NCI-H2196 (cell line): ENCODE data around the gene GUCY1B1.

Experiments used
- DNase-seq: peaks from one replicate; lab custom pipeline; 2025; ENCODE audit not compliant: unreplicated experiment; lab: John Stamatoyannopoulos, UW

GUCY1B1 gene

DNA sequence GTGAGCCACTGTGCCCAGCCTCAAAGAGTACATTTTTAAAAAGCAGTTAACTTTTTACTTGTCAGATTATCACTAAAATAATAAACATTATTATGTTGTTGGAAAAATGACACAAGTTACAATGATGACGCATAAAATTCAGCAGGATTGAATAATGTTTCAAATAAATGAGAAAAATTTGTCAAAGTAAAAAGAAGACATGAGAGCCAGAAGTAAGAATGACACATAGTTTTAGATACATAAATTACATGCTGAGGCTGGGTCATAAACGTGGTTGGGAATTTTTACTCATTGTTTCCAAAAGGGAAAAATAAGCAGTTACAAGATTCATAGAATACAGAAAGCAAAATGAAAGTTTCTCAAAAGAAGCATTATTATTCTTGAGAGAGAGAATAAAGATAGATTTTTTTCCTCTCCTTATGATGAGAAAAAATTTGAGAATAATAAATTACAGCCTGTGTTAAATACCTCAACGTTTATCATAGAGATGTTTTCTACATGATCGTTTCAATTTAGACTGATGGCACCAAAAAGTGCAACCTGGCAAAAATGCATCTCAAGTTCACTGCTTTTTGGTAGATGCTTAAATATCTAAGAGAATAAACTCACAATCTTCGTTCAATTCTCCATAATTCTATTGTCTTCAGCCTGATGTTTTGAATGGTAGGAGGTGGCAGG lies 40.4 kb downstream of the GUCY1B1 start:
- no peak for DNase-seq

DNA sequence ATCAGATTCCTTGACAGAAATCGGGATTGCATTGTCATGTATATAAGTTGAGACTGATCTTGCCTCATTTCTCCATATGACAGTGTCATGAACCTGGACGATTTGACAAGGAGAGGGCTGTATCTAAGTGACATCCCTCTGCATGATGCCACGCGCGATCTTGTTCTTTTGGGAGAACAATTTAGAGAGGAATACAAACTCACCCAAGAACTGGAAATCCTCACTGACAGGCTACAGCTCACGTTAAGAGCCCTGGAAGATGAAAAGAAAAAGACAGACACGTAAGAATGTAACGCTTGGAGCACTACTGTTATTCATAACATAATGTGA lies 40.9 kb downstream of the GUCY1B1 start:
- no peak for DNase-seq

- no peak for DNase-seq
Observed at GRCh38 chr4:155800685-155801343, 42.0 kb downstream of the GUCY1B1 start.

DNA sequence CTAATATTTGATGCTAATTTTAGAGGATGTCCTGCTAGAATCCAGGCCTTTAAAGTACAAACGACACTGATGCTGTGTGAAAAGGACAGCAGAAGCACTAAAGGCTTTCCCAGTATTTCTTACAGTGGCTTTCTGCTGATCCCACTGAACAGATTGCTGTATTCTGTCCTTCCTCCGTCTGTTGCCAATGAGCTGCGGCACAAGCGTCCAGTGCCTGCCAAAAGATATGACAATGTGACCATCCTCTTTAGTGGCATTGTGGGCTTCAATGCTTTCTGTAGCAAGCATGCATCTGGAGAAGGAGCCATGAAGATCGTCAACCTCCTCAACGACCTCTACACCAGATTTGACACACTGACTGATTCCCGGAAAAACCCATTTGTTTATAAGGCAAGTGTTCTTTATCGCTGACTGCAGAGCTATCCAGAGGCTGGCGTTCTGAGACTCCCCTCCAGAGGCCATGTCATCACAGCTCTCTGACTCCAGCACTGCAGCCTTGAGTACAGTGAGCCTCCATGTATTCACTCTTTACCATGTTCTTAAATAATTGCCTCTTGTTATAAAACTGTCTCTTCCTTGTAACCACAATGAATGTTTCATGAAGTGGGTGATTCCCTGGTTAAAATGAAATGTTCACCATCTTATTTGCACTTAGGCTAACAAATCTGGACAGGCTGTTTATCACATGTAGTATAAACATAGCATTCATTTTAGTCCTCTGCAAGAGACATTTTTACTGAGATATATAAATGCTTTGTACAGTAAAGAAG lies 43.6 kb downstream of the GUCY1B1 start:
- no peak for DNase-seq

GRCh38 chr4:155805016-155805415 lies 46.2 kb downstream of the GUCY1B1 start:
- no peak for DNase-seq

- no peak for DNase-seq
Observed at GRCh38 chr4:155807021-155807420, 48.2 kb downstream of the GUCY1B1 start.

DNA sequence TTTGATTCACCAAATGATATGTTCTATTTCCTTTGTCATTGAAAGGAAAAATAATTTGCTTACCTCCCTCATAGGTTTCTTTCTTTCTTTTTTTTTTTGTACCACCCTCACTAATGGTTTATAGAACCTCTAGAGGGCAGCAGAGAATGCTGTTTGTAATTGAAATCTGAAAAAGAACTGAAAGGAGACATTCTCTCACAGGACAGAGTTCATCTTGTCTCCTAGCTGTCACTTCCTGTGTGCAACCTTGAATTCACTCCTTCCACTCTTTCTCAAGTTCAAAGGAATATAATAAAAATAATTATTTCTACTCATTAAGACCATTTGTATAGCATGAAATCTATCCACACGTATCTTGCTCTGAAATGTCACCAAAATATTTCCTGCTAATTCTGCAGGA lies 51.0 kb downstream of the GUCY1B1 start:
- DNase-seq = peak; percentile 42

DNA sequence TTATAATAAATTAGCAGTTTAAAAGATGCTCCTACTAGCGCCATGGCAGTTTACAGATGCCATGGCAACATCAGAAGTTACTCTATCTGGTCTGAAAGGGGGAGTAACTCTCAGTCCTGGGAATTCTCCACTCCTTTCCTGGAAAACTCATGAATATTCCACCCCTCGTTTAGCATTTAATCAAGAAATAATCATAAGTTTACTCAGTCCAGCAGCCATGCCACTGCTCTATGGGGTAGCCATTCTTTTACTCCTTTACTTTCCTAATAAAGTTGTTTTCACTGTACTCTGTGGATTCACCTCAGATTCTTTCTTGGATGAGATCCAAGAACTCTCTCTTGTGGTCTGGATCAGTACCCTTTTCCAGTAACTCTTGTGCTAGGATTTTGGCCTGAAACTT lies 52.3 kb downstream of the GUCY1B1 start:
- DNase-seq = no peak

DNA sequence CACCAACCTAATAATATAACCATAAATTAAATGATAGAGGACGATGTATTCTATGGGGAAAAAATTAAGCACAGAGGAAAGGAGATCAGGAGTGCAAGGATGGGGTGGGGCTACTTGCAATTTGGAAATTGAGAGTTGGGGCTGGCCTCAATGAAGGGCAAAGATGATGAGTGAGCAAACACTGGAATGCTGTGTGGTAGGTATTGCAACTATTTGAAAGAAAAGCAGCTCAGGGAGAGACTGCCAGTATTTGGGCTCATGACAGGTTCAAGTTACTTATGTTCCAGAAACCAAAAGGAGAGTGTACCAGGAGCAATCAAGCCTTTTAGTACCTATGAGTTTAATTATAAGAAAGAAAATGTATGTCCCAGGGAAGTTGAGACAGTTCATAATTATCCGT lies 59.8 kb downstream of the GUCY1B1 start:
- DNase-seq = no peak

DNA sequence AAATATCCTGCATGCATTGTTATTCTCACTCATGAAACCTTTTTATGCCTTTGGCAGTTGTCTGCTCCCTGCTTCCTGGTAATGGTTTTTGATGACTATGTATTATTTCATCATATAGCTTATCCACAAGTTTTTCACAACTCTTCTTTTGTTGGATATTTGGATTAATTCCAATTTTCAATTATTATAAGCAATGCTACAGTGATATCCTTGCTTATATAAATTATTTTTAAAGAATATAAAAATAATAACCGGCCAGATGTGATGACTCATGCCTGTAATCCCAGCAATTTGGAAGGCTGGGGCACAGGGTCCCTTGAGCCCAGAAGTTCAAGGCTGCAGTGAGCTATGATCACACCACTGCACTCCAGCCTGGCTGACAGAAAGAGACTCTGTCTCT lies 60.2 kb downstream of the GUCY1B1 start:
- DNase-seq = no peak

DNA sequence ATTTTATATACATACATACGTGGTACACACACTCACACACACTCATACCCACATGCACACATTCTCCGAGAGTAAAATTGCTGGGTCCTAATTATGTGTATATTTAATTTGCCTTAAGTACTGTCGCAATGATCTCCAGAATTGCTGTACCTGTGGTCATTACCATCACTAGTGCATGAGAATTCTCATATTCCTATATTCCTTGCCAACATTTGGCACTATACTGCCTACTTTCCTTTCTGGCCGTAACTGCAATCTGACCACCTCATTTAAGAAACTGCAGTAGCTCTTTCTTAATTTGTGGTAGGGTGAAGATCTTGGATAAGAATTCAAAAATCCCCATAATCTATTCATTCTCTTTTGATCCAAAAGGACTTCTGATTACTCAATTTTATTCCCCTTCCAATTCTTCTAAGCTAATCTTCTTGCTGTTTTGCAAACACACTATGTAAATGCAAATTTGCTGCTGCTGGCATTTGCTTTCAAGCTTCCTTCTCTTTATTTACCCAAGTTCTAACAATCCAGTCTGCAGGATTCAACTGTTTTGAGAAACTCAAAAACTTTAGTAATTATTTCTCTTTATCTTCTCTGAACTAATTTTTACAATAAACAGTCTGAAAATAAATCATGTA lies 62.2 kb downstream of the GUCY1B1 start:
- no peak for DNase-seq

DNA sequence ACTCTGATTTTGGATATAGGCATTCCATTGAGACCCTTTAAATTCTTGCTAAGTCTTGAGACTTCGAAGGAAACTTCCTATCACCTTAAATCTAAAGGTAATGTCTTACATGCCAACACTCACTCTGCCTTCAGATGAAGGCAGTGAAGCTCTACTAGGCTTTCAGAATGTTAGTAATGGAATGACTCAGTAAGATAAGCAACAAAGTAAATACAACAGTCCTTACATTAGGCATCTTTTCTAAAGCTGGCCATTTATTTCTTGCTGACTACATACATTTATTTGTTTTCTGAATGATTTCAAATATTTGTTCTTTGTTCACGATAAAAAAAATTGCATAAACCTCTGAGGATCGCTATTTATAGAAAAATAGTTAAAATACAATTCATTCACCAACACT lies 63.8 kb downstream of the GUCY1B1 start:
- DNase-seq = no peak

GRCh38 chr4:155828628-155829027 lies 69.8 kb downstream of the GUCY1B1 start:
- no peak for DNase-seq

DNA sequence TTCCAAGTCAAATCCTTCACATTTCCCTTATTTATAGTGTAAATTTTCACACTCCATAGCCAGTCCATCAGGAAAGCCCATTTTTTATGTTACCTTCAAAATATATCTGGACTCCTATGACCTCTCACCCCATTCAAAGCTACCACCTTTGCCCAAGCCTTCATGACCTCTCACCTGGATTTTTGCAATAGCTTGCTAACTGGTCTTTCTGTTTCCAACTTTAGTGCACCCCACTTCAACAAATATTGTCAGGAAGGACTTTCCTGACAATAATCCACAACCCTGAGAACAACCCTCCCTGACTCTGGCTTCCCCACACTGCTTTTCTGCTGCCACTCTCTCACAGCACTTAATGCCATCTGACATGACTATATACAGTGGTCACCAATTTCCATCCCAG lies 73.8 kb downstream of the GUCY1B1 start:
- DNase-seq = no peak

DNA sequence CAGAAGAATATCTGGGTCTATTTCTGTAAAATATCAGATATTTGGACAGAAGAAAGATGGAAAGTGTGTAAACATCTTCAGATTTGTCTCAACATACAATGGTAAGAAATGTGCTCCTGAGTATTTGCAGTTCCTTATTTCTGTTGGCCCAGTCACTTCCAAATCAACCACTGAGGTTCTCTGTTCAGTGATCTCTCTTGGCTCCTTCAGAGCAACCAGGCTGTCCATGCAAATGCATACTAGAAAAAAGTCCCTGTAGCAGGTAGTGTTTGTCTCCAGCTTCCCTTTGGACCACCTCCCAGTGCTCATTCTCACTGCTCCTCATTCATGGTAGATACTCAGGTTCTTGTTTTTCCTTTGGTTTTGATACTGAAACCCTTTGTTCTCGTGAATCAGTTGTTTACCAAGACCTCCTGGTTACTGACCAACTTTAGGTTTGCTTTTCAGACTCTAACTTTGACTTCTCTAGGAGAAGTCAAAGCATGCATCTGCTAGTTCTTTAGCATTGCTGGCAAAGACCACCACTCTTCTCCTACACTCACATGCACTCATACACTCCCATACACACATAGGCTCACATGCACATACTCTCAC lies 78.5 kb downstream of the GUCY1B1 start:
- DNase-seq = no peak

DNA sequence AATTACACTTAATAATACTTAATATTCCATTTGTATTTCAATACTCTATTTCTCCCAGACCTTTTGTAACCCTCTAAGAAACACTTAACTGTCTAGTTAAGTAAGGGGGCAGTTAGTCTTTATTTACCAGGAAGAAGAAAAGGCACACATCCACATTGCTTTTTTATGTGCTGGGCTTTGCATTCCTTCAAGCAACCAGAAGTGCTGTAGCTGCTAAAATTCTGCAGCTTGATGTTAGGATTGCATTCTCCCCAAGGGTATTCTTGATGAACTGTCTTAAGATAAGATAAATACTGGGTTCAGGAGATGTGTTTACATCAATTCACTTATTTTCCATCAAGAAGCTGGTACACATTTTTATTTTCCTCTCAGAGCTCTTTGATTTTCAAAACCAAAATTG lies 83.3 kb downstream of the GUCY1B1 start:
- DNase-seq = no peak

DNA sequence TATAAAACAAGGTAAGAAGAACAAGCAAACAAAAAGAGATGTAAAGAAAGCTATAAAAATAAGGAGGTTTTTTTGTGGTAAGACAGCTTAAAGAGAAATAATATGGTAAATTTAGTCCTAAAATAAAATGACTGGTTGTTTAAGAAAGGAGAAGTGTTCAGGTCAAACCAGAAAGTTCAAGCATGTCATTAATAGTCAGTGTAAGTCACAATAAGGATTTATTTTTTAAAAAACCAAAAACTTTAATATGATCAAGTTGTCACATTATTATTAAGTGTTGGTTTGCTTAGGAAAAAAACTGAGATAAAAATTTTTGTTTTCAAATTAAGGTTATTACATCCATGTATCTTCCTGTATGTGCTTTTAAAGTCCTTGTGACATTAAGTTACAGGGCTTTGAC lies 88.1 kb downstream of the GUCY1B1 start:
- DNase-seq = no peak

DNA sequence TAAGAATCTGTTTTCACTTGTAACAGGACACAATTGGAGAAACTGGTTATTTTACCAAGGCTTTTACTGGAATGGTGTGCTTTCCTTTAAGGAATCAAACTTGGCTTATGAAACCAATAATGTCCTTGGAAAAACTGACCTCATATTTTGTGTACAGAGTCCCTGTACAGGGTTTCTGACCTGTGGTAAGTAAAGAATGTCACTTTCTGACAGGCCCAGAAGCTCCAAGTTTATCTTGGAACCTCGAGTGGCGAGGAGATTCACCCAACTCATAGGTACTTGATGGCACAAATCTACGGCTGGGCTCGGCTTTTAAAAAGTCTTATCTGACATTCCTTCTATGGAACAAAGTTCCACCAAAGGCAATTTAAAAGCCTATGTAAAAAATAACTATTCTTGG lies 90.2 kb downstream of the GUCY1B1 start:
- no peak for DNase-seq

- DNase-seq = no peak
Observed at GRCh38 chr4:155853189-155853588, 94.4 kb downstream of the GUCY1B1 start.

DNA sequence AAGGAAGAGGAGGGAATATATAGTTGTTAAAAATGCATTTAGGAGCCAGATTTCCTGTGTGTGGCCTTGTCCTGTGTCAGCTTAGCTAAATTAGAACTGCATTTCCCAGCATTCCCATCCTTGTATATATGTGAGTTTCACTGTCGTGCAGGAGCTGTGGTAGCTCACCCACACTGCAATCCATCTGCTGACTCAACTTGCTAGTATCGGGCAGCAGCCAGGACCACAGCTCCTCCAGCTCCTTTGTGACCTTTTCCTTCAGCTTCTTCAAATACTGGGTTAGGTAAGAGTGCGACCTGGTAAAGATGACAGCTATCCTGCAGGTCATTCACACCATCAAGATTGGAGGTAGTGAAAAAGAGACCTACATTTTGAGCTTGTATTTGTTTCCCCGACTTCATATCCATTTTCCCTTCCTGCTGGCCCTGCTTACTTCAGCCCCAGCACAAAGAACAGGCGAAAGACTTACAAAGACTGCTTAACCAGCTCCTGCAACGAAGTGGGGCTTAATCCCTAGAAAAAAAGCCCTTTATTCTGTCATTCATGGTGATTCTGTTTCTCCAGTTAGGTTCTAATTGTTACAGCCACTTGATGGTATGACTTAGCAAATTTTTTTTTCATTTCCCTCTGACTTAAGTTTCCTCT lies 95.9 kb downstream of the GUCY1B1 start:
- DNase-seq = no peak

DNA sequence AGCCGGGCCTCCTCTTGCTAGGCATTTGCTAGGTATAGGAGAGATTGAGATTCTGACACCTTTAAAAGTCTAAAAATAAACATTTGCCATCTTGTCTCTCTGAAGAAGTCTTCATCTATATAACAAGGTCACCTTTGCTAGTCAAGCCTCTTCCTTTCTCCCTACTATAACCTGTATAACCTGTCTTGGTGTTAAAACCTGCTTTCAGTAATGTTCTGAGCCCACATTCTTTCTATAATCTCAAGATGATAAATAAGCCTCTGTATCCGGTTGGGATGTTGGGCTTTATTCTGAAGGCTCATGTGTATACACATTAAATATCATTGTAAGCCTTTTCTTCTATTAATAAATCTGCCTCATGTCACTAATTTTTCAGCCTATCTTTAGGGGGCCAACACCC lies 97.1 kb downstream of the GUCY1B1 start:
- DNase-seq = no peak
